Measurements from ENCODE around the gene ASCL1. TPM values are rescaled to one million over a fixed set of nuclear protein-coding genes. Genes with fewer than 3 reads are reported as not detected.

ASCL1 gene
- total and polyA plus RNA-seq, 2 donors (not counting 1 experiment from before 2014, with no cell fraction given): not detected

- no peaks in the 10 kb centered on the region for H3K36me3 ChIP-seq (ENCODE audit: control insufficient read depth, insufficient read depth, low read length)
- H3K79me2 ChIP-seq (ENCODE audit: control insufficient read depth, insufficient read depth, low read length): no peaks in the 10 kb centered on the region
- peaks cover 4% of the 10 kb centered on the region for H3K27me3 ChIP-seq (ENCODE audit: control insufficient read depth, insufficient read depth, low read length)
- H3K4me2 ChIP-seq (ENCODE audit: extremely low read depth, insufficient read depth, low read length): no peak overlapping the region
- H3K4me3 ChIP-seq (replicated peaks in 1 of 4; ENCODE audit: control extremely low read depth in 1 of 4, insufficient read depth in 1 of 4, low read depth in 3 of 4, low read length in 4 of 4): no peak overlapping the region
- H3K27ac ChIP-seq (ENCODE audit: insufficient read depth, low read length): no peak overlapping the region
- no peaks in the 10 kb centered on the region for H3K9me3 ChIP-seq (ENCODE audit: control insufficient read depth, insufficient read depth, low read depth, low read length)
- no peaks in the 10 kb centered on the region for H4K20me1 ChIP-seq (ENCODE audit: control insufficient read depth, extremely low read depth, insufficient read depth, low read length)
- no peaks in the 10 kb centered on the region for H3K4me1 ChIP-seq (ENCODE audit: control insufficient read depth, extremely low read depth, insufficient read depth, low read length)
- no peak overlapping the region for H2AFZ ChIP-seq (ENCODE audit: low read length)
- no peak overlapping the region for H3K9ac ChIP-seq (ENCODE audit: insufficient read depth, low read length)
- no peak for DNase-seq (ENCODE audit: low read depth in 2 of 2)
- TF ChIP-seq CTCF (conservative IDR thresholded peaks at IDR 0.05 in 1 of 2, IDR thresholded peaks at IDR 0.05 in 1 of 2; ENCODE audit: low read depth in 1 of 2, low read length in 2 of 2): no peak
- TF ChIP-seq EZH2 (IDR thresholded peaks at IDR 0.05; ENCODE audit: low read length, missing control alignments): no peak
Observed at GRCh38 chr12:102950107-102950949, 7.1 kb upstream of the ASCL1 start.

GRCh38 chr12:102950950-102951619 is 6.4 kb upstream of the ASCL1 start:
- H2AFZ ChIP-seq (ENCODE audit: low read length): no peak overlapping the region
- no peaks in the 10 kb centered on the region for H3K79me2 ChIP-seq (ENCODE audit: control insufficient read depth, insufficient read depth, low read length)
- H3K4me3 ChIP-seq (replicated peaks in 1 of 4; ENCODE audit: control extremely low read depth in 1 of 4, insufficient read depth in 1 of 4, low read depth in 3 of 4, low read length in 4 of 4): no peak overlapping the region
- no peak overlapping the region for H3K4me2 ChIP-seq (ENCODE audit: extremely low read depth, insufficient read depth, low read length)
- no peak for TF ChIP-seq EZH2 (IDR thresholded peaks at IDR 0.05; ENCODE audit: low read length, missing control alignments)
- no peak for TF ChIP-seq CTCF (conservative IDR thresholded peaks at IDR 0.05 in 1 of 2, IDR thresholded peaks at IDR 0.05 in 1 of 2; ENCODE audit: low read depth in 1 of 2, low read length in 2 of 2)
- H3K36me3 ChIP-seq (ENCODE audit: control insufficient read depth, insufficient read depth, low read length): no peaks in the 10 kb centered on the region
- H4K20me1 ChIP-seq (ENCODE audit: control insufficient read depth, extremely low read depth, insufficient read depth, low read length): no peaks in the 10 kb centered on the region
- H3K9ac ChIP-seq (ENCODE audit: insufficient read depth, low read length): no peak overlapping the region
- no peak overlapping the region for H3K27ac ChIP-seq (ENCODE audit: insufficient read depth, low read length)
- no peaks in the 10 kb centered on the region for H3K9me3 ChIP-seq (ENCODE audit: control insufficient read depth, insufficient read depth, low read depth, low read length)
- H3K4me1 ChIP-seq (ENCODE audit: control insufficient read depth, extremely low read depth, insufficient read depth, low read length): no peaks in the 10 kb centered on the region
- no peak for DNase-seq (ENCODE audit: low read depth in 2 of 2)
- peaks cover 9% of the 10 kb centered on the region for H3K27me3 ChIP-seq (ENCODE audit: control insufficient read depth, insufficient read depth, low read length)

GRCh38 chr12:102951841-102952240 is 5.6 kb upstream of the ASCL1 start:
- TF ChIP-seq CTCF (conservative IDR thresholded peaks at IDR 0.05 in 1 of 2, IDR thresholded peaks at IDR 0.05 in 1 of 2; ENCODE audit: low read depth in 1 of 2, low read length in 2 of 2) (no peak), EZH2 (IDR thresholded peaks at IDR 0.05; ENCODE audit: low read length, missing control alignments) (no peak)
- peaks cover 12% of the 10 kb centered on the region for H3K27me3 ChIP-seq (ENCODE audit: control insufficient read depth, insufficient read depth, low read length)
- no peak for DNase-seq (ENCODE audit: low read depth in 2 of 2)
- H3K36me3 ChIP-seq (ENCODE audit: control insufficient read depth, insufficient read depth, low read length): no peaks in the 10 kb centered on the region
- H3K9ac ChIP-seq (ENCODE audit: insufficient read depth, low read length): no peak overlapping the region
- H3K27ac ChIP-seq (ENCODE audit: insufficient read depth, low read length): no peak overlapping the region
- H2AFZ ChIP-seq (ENCODE audit: low read length): no peak overlapping the region
- H3K4me1 ChIP-seq (ENCODE audit: control insufficient read depth, extremely low read depth, insufficient read depth, low read length): no peaks in the 10 kb centered on the region
- H3K4me3 ChIP-seq (replicated peaks in 1 of 4; ENCODE audit: control extremely low read depth in 1 of 4, insufficient read depth in 1 of 4, low read depth in 3 of 4, low read length in 4 of 4): no peak overlapping the region
- H3K9me3 ChIP-seq (ENCODE audit: control insufficient read depth, insufficient read depth, low read depth, low read length): no peaks in the 10 kb centered on the region
- no peaks in the 10 kb centered on the region for H4K20me1 ChIP-seq (ENCODE audit: control insufficient read depth, extremely low read depth, insufficient read depth, low read length)
- H3K4me2 ChIP-seq (ENCODE audit: extremely low read depth, insufficient read depth, low read length): no peak overlapping the region
- H3K79me2 ChIP-seq (ENCODE audit: control insufficient read depth, insufficient read depth, low read length): no peaks in the 10 kb centered on the region

Data from fibroblast of lung (primary cell).